Hepatocyte (in vitro differentiated cells): Measurements from ENCODE around the gene SPZ1. TPM values are rescaled to one million over a fixed set of nuclear protein-coding genes. Genes with fewer than 3 reads are reported as not detected.
"Not testable (repeated sequence)": the region's sequence is repeated elsewhere in the genome, so short reads cannot be mapped to it uniquely, and the experiment has no call there.

ENCODE experiments used
- DNase-seq: peaks from one replicate; pipeline ENCODE4 v3.0.0-alpha.2; 2016; ENCODE audit warnings: low spot score
- H2AFZ ChIP-seq: fragments of 200-600 bp; sonication (generic); 2 replicates; pipeline ENCODE4 v1.6.0; 2016; ENCODE audit warnings: antibody characterized with exemption, mild to moderate bottlenecking
- H3K27ac ChIP-seq: fragments of 200-600 bp; sonication (generic); 2 replicates; pipeline ENCODE4 v1.5.1; 2016; ENCODE audit warnings: mild to moderate bottlenecking
- H3K27me3 ChIP-seq: fragments of 200-600 bp; sonication (generic); 2 replicates; pipeline ENCODE4 v1.6.1; 2016
- H3K36me3 ChIP-seq: fragments of 200-600 bp; sonication (generic); replicated peaks from 2 replicates; pipeline ENCODE4 v1.5.1; 2016; ENCODE audit warnings: low read depth; ENCODE audit not compliant: insufficient read depth
- H3K4me1 ChIP-seq: fragments of 200-600 bp; sonication (generic); 2 replicates; pipeline ENCODE4 v1.5.1; 2016; ENCODE audit warnings: mild to moderate bottlenecking, moderate library complexity; ENCODE audit not compliant: insufficient read depth
- H3K4me2 ChIP-seq: fragments of 200-600 bp; sonication (generic); 2 replicates; pipeline ENCODE4 v1.6.0; 2016
- H3K4me3 ChIP-seq: fragments of 200-600 bp; sonication (generic); 2 replicates; pipeline ENCODE4 v1.5.1; 2016; ENCODE audit warnings: mild to moderate bottlenecking
- H3K79me2 ChIP-seq: fragments of 200-600 bp; sonication (generic); 2 replicates; pipeline ENCODE4 v1.6.0; 2017; ENCODE audit warnings: mild to moderate bottlenecking
- H3K9me2 ChIP-seq: fragments of 200-600 bp; sonication (generic); replicated peaks from 2 replicates; pipeline ENCODE4 v1.6.0; 2017; ENCODE audit warnings: mild to moderate bottlenecking; ENCODE audit not compliant: insufficient read depth
- H3K9me3 ChIP-seq: fragments of 200-600 bp; sonication (generic); 2 replicates; pipeline ENCODE4 v1.5.1; 2016; ENCODE audit warnings: low read depth, mild to moderate bottlenecking
- H4K20me1 ChIP-seq: fragments of 200-600 bp; sonication (generic); 2 replicates; pipeline ENCODE4 v1.6.0; 2016; ENCODE audit warnings: mild to moderate bottlenecking; ENCODE audit not compliant: insufficient read depth, poor library complexity, severe bottlenecking
- EZH2 ChIP-seq: fragments of 200-600 bp; sonication (generic); IDR thresholded peaks from 2 replicates; pipeline ENCODE4 v1.6.1; 2016; ENCODE audit warnings: antibody characterized with exemption, mild to moderate bottlenecking, borderline replicate concordance
- EZH2phosphoT487 ChIP-seq: fragments of 200-600 bp; sonication (generic); IDR thresholded peaks from one replicate; pipeline ENCODE4 v1.6.1; 2018; ENCODE audit warnings: antibody characterized with exemption, mild to moderate bottlenecking, low read depth, moderate library complexity; ENCODE audit not compliant: unreplicated experiment, severe bottlenecking
- WGBS: methylation state at CpG from one replicate; pipeline ENCODE4 v1.1.6; 2016; ENCODE audit warnings: low lambda C conversion rate; ENCODE audit errors: missing lambda C conversion rate; 5-methylcytosine and 5-hydroxymethylcytosine counted together
- polyA plus RNA-seq: library from polyadenylated mRNA; unstranded; fragments of >200 nt; fragmentation: Nextera tagmentation; extraction: Ambion mirVana; gene quantifications from 2 replicates; pipeline ENCODE4 v1.2.1, GENCODE V29; 2016
- total RNA-seq: library from RNA; depleted of rRNA; stranded (reverse); fragments of >200 nt; gene quantifications from 2 replicates; pipeline ENCODE4 v1.2.3, GENCODE V29; 2014
- TF ChIP-seq, protein P1 (sequence below): fragments of 200-600 bp; sonication (generic); IDR thresholded peaks from 2 replicates; pipeline ENCODE4 v1.5.1; 2016; ENCODE audit warnings: antibody characterized with exemption, mild to moderate bottlenecking; ENCODE audit not compliant: poor library complexity

The SPZ1 gene
- total and polyA plus RNA-seq, 2 experiments from 2014 or later: not detected

DNA sequence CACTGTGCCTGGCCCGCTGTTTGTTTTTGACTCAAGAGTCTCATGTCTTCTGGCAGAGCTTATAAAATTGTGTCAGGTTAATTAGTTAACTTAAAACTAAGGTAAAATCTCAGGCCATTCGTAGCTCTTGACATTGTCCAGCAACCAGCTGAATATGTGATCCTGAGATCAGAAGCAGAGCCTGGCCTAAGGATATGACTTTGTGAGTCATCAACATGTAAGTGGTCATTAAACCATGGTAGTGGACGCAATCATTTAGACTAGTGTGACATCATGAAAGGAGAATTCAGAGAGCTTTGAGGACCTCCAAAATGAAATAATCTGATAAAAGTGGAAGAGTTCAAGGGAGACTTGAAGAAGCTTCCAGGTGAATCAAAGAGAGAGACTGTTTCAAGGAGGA is 23.3 kb downstream of the SPZ1 start:
- H3K9me3 ChIP-seq: no peaks in the 10 kb centered on the region
- H2AFZ ChIP-seq: no peak overlapping the region
- no peaks in the 10 kb centered on the region for H3K4me1 ChIP-seq
- H4K20me1 ChIP-seq: no peaks in the 10 kb centered on the region
- DNase-seq: no peak
- no peak for TF ChIP-seq EZH2
- TF ChIP-seq, protein P1, sequence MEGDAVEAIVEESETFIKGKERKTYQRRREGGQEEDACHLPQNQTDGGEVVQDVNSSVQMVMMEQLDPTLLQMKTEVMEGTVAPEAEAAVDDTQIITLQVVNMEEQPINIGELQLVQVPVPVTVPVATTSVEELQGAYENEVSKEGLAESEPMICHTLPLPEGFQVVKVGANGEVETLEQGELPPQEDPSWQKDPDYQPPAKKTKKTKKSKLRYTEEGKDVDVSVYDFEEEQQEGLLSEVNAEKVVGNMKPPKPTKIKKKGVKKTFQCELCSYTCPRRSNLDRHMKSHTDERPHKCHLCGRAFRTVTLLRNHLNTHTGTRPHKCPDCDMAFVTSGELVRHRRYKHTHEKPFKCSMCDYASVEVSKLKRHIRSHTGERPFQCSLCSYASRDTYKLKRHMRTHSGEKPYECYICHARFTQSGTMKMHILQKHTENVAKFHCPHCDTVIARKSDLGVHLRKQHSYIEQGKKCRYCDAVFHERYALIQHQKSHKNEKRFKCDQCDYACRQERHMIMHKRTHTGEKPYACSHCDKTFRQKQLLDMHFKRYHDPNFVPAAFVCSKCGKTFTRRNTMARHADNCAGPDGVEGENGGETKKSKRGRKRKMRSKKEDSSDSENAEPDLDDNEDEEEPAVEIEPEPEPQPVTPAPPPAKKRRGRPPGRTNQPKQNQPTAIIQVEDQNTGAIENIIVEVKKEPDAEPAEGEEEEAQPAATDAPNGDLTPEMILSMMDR: no peak
- TF ChIP-seq EZH2phosphoT487: no peak
- no peaks in the 10 kb centered on the region for H3K9me2 ChIP-seq
- H3K4me2 ChIP-seq: no peak overlapping the region
- no peak overlapping the region for H3K4me3 ChIP-seq
- no peaks in the 10 kb centered on the region for H3K36me3 ChIP-seq
- no peaks in the 10 kb centered on the region for H3K27me3 ChIP-seq
- WGBS: 64% methylated on average over 3 of the region's 3 CpGs
- H3K79me2 ChIP-seq: no peaks in the 10 kb centered on the region
- no peak overlapping the region for H3K27ac ChIP-seq

- H3K36me3 ChIP-seq: no peaks in the 10 kb centered on the region
- no peak overlapping the region for H3K4me2 ChIP-seq
- H3K79me2 ChIP-seq: no peaks in the 10 kb centered on the region
- DNase-seq: peak; percentile 47
- H2AFZ ChIP-seq: no peak overlapping the region
- no peak overlapping the region for H3K27ac ChIP-seq
- no peak overlapping the region for H3K4me3 ChIP-seq
- TF ChIP-seq EZH2 (no peak), EZH2phosphoT487 (no peak)
- TF ChIP-seq, protein P1: peak; percentile 47
- 44% methylated on average over 2 of the region's 2 CpGs for whole genome bisulfite sequencing
- H3K4me1 ChIP-seq: no peaks in the 10 kb centered on the region
- no peaks in the 10 kb centered on the region for H3K9me3 ChIP-seq
- H3K27me3 ChIP-seq: no peaks in the 10 kb centered on the region
- H3K9me2 ChIP-seq: no peaks in the 10 kb centered on the region
- no peaks in the 10 kb centered on the region for H4K20me1 ChIP-seq
Observed at GRCh38 chr5:80346055-80346454, 26.3 kb downstream of the SPZ1 start.

- Histone ChIP-seq H3K4me2 (no peak overlapping the region), H3K9me2 (no peaks in the 10 kb centered on the region), H3K9me3 (no peaks in the 10 kb centered on the region), H3K36me3 (no peaks in the 10 kb centered on the region), H4K20me1 (no peaks in the 10 kb centered on the region), H3K79me2 (no peaks in the 10 kb centered on the region), H3K4me3 (no peak overlapping the region), H3K27ac (no peak overlapping the region), H3K4me1 (no peaks in the 10 kb centered on the region), H2AFZ (no peak overlapping the region), H3K27me3 (no peaks in the 10 kb centered on the region)
- 80% methylated on average over 1 of the region's 1 CpG for WGBS
- no peak for DNase-seq
- TF ChIP-seq EZH2: no peak
- TF ChIP-seq EZH2phosphoT487: no peak
- TF ChIP-seq, protein P1: no peak
Observed at GRCh38 chr5:80348171-80348570, 28.4 kb downstream of the SPZ1 start.

DNA sequence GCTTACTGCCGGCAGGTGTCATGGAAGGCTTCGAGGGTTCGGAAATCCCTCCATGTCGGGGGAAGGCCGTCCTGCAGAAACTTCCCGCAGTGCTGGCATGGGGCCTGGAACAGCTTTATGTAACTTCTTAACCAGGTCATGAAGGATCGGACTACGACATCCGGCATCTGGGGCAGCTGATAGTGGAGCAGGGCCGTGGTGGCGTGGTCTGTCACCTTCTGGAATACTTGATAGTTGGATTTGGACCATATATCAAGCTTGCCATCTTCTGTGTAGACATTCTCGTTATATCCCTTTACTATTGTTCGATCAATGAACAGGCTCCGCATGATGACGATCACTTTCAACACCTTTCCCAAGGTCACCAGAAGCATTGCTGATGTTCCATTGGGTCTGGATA is 31.2 kb downstream of the SPZ1 start:
- not testable (repeated sequence) for H3K9me3 ChIP-seq
- WGBS: 95% methylated on average over 15 of the region's 15 CpGs

More for the DNA sequence above, 31.2 kb downstream of the SPZ1 start:
- H3K27ac ChIP-seq, H2AFZ ChIP-seq, H3K9me2 ChIP-seq, H3K27me3 ChIP-seq, DNase-seq, H3K4me2 ChIP-seq, H3K36me3 ChIP-seq, H3K4me1 ChIP-seq, H3K79me2 ChIP-seq, H3K4me3 ChIP-seq, H4K20me1 ChIP-seq: not testable (repeated sequence)
